ENCODE data around the gene C9. TPM values are rescaled to one million over a fixed set of nuclear protein-coding genes. Genes with fewer than 3 reads are reported as not detected.

C9 gene
- total and polyA plus RNA-seq, 2 experiments from 2014 or later, result not detected

DNA sequence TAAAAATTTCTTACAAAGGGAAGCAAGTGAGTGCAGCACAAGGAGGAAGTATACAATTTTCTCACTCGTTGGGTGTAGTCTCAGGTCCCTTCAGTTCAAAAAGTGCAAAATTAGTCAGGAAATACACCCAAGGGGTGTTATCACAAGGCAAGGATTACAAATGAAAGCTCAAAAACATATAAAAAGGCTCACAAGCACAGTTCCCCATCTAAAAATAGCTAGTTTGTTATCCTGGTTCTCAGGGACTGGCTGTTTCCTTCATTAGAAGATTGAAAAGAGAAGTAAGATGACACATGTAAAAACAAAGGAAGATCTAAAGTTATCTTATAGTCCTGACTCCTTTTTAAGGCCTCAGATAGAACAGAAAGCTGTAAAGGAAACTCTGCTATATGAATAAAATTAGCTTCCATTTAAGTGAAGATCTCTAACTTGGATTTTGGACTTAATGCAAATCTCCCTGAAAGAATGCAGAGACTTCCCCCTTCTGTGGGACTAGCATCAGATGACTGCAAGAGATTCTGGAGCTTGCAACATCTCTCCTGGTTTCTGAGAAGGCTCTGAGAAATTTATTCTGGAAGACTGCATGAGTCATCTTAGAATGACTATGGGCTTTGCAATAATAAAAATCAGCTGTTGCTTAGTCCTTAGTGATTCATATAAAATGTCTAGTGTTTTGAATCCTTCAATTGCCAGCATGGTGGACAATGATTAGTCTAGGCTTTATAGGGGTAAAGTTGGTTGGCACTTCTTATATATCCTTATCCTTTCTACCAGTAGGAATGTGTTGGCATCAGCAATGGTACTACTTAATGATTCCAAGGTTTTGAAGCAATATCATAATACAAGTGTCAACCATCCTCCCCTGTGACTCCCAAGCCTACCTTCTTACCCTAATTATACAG is 35.1 kb upstream of the C9 start:
- Histone ChIP-seq H3K36me3 (ENCODE audit: insufficient read depth) (no peaks in the 10 kb centered on the region), H3F3A (replicated peaks; ENCODE audit: low read depth) (no peaks in the 10 kb centered on the region), H4K20me1 (replicated peaks; ENCODE audit: insufficient read depth) (no peaks in the 10 kb centered on the region), H3K79me2 (replicated peaks; ENCODE audit: insufficient read depth) (no peaks in the 10 kb centered on the region), H3K9me2 (ENCODE audit: insufficient read depth) (no peaks in the 10 kb centered on the region), H3K4me3 (no peak overlapping the region), H3K27ac (ENCODE audit: low read depth) (no peak overlapping the region), H2AFZ (no peak overlapping the region), H3K27me3 (ENCODE audit: insufficient read depth) (no peaks in the 10 kb centered on the region), H3K4me2 (no peak overlapping the region), H3K4me1 (ENCODE audit: insufficient read depth) (peaks cover 9% of the 10 kb centered on the region; the same call in 1 of the 2 replicates)
- H3K9me3 Mint-ChIP-seq, result no peaks in the 10 kb centered on the region
- H3K27ac Mint-ChIP-seq, result no peak overlapping the region
- DNase-seq (ENCODE audit: low spot score), result peak; percentile 11
- ATAC-seq, result no peak
- peaks cover 20% of the 10 kb centered on the region for H3K4me1 Mint-ChIP-seq
- no peak for TF ChIP-seq ZNF331 (CRISPR knock-in tag; IDR thresholded peaks at IDR 0.05; ENCODE audit: low read depth)
- TF ChIP-seq, protein P1, sequence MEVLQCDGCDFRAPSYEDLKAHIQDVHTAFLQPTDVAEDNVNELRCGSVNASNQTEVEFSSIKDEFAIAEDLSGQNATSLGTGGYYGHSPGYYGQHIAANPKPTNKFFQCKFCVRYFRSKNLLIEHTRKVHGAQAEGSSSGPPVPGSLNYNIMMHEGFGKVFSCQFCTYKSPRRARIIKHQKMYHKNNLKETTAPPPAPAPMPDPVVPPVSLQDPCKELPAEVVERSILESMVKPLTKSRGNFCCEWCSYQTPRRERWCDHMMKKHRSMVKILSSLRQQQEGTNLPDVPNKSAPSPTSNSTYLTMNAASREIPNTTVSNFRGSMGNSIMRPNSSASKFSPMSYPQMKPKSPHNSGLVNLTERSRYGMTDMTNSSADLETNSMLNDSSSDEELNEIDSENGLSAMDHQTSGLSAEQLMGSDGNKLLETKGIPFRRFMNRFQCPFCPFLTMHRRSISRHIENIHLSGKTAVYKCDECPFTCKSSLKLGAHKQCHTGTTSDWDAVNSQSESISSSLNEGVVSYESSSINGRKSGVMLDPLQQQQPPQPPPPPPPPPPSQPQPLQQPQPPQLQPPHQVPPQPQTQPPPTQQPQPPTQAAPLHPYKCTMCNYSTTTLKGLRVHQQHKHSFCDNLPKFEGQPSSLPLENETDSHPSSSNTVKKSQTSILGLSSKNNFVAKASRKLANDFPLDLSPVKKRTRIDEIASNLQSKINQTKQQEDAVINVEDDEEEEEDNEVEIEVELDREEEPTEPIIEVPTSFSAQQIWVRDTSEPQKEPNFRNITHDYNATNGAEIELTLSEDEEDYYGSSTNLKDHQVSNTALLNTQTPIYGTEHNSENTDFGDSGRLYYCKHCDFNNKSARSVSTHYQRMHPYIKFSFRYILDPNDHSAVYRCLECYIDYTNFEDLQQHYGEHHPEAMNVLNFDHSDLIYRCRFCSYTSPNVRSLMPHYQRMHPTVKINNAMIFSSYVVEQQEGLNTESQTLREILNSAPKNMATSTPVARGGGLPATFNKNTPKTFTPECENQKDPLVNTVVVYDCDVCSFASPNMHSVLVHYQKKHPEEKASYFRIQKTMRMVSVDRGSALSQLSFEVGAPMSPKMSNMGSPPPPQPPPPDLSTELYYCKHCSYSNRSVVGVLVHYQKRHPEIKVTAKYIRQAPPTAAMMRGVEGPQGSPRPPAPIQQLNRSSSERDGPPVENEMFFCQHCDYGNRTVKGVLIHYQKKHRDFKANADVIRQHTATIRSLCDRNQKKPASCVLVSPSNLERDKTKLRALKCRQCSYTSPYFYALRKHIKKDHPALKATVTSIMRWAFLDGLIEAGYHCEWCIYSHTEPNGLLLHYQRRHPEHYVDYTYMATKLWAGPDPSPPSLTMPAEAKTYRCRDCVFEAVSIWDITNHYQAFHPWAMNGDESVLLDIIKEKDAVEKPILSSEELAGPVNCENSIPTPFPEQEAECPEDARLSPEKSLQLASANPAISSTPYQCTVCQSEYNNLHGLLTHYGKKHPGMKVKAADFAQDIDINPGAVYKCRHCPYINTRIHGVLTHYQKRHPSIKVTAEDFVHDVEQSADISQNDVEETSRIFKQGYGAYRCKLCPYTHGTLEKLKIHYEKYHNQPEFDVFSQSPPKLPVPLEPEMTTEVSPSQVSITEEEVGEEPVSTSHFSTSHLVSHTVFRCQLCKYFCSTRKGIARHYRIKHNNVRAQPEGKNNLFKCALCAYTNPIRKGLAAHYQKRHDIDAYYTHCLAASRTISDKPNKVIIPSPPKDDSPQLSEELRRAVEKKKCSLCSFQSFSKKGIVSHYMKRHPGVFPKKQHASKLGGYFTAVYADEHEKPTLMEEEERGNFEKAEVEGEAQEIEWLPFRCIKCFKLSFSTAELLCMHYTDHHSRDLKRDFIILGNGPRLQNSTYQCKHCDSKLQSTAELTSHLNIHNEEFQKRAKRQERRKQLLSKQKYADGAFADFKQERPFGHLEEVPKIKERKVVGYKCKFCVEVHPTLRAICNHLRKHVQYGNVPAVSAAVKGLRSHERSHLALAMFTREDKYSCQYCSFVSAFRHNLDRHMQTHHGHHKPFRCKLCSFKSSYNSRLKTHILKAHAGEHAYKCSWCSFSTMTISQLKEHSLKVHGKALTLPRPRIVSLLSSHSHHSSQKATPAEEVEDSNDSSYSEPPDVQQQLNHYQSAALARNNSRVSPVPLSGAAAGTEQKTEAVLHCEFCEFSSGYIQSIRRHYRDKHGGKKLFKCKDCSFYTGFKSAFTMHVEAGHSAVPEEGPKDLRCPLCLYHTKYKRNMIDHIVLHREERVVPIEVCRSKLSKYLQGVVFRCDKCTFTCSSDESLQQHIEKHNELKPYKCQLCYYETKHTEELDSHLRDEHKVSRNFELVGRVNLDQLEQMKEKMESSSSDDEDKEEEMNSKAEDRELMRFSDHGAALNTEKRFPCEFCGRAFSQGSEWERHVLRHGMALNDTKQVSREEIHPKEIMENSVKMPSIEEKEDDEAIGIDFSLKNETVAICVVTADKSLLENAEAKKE (CRISPR knock-in tag; IDR thresholded peaks at IDR 0.05), result peak; percentile 48; the same call in 1 of the 2 replicates
- TF ChIP-seq, protein P2, sequence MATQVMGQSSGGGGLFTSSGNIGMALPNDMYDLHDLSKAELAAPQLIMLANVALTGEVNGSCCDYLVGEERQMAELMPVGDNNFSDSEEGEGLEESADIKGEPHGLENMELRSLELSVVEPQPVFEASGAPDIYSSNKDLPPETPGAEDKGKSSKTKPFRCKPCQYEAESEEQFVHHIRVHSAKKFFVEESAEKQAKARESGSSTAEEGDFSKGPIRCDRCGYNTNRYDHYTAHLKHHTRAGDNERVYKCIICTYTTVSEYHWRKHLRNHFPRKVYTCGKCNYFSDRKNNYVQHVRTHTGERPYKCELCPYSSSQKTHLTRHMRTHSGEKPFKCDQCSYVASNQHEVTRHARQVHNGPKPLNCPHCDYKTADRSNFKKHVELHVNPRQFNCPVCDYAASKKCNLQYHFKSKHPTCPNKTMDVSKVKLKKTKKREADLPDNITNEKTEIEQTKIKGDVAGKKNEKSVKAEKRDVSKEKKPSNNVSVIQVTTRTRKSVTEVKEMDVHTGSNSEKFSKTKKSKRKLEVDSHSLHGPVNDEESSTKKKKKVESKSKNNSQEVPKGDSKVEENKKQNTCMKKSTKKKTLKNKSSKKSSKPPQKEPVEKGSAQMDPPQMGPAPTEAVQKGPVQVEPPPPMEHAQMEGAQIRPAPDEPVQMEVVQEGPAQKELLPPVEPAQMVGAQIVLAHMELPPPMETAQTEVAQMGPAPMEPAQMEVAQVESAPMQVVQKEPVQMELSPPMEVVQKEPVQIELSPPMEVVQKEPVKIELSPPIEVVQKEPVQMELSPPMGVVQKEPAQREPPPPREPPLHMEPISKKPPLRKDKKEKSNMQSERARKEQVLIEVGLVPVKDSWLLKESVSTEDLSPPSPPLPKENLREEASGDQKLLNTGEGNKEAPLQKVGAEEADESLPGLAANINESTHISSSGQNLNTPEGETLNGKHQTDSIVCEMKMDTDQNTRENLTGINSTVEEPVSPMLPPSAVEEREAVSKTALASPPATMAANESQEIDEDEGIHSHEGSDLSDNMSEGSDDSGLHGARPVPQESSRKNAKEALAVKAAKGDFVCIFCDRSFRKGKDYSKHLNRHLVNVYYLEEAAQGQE (IDR thresholded peaks at IDR 0.05; ENCODE audit: unreplicated experiment), result no peak
- no peak overlapping the region for H3K4me3 Mint-ChIP-seq
- H3K27me3 Mint-ChIP-seq (ENCODE audit: insufficient read depth, low read depth, poor library complexity), result no peaks in the 10 kb centered on the region
- no peaks in the 10 kb centered on the region for H3K36me3 Mint-ChIP-seq (ENCODE audit: low read depth)

Measured in GM23338 (cell line).